ENCODE data around the gene LANCL1.

DNA sequence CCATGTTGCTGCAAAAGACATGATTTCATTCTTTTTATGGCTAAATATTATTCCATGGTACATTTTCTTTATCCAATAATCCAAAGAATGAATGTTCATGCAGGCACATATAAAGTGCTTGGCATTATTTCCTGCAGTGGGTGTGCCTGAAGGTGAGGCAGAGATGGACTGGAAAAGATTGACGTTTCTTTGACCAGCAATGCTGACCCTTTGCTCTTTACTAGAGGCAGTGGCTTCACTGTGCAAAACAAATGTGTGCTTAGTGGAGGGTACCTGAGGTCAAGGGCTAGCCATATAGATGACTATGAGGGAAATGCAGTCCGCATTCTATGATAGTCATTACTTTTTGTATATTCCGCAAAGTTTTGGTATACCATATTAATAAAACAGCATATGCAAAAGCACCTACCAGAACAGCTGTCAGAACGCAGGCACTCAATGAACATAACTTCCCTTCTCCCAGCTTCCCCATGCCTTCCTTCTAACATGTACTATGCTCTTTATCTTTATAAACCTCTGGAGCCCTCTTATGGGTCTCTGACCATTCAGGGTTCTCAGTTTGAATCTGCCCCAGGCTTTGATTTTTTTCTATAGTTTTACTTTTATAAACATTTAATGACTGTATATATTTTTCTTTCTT lies 47.2 kb upstream of the LANCL1 start:
- TF ChIP-seq RAD21 (conservative IDR thresholded peaks at IDR 0.05): no peak
- TF ChIP-seq, protein P1, sequence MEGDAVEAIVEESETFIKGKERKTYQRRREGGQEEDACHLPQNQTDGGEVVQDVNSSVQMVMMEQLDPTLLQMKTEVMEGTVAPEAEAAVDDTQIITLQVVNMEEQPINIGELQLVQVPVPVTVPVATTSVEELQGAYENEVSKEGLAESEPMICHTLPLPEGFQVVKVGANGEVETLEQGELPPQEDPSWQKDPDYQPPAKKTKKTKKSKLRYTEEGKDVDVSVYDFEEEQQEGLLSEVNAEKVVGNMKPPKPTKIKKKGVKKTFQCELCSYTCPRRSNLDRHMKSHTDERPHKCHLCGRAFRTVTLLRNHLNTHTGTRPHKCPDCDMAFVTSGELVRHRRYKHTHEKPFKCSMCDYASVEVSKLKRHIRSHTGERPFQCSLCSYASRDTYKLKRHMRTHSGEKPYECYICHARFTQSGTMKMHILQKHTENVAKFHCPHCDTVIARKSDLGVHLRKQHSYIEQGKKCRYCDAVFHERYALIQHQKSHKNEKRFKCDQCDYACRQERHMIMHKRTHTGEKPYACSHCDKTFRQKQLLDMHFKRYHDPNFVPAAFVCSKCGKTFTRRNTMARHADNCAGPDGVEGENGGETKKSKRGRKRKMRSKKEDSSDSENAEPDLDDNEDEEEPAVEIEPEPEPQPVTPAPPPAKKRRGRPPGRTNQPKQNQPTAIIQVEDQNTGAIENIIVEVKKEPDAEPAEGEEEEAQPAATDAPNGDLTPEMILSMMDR (IDR thresholded peaks at IDR 0.05; ENCODE audit: poor library complexity, severe bottlenecking): no peak
- TF ChIP-seq MXI1 (conservative IDR thresholded peaks at IDR 0.05; ENCODE audit: poor library complexity, severe bottlenecking): no peak
- TF ChIP-seq EP300 (conservative IDR thresholded peaks at IDR 0.05; ENCODE audit: poor library complexity, severe bottlenecking): no peak
- no peak for TF ChIP-seq EZH2 (IDR thresholded peaks at IDR 0.05; ENCODE audit: borderline replicate concordance, insufficient read depth, low read length, poor library complexity, severe bottlenecking)
